Testis (tissue), 3 donors: ENCODE measurements around the gene GALNT14. TPM values are rescaled to one million over a fixed set of nuclear protein-coding genes. Genes with fewer than 3 reads are reported as not detected.

Experiments used
- DNase-seq: peaks from one replicate; pipeline ENCODE4 v3.0.0-alpha.2; 2019
- H3K27ac ChIP-seq, 2 donors: fragments of 200-600 bp; sonication (generic); one replicate each; pipeline ENCODE4 v1.5.1; 2019
- H3K27me3 ChIP-seq: fragments of 200-600 bp; sonication (generic); one replicate; pipeline ENCODE4 v1.5.1; 2019
- H3K36me3 ChIP-seq: fragments of 200-600 bp; sonication (generic); one replicate; pipeline ENCODE4 v1.5.1; 2017; ENCODE audit warnings: low read depth; ENCODE audit errors: missing control alignments
- H3K4me1 ChIP-seq: fragments of 200-600 bp; sonication (generic); one replicate; pipeline ENCODE4 v1.5.1; 2019
- H3K4me3 ChIP-seq, 2 donors: fragments of 200-600 bp; sonication (generic); one replicate each; pipeline ENCODE4 v1.5.1; 2017 to 2019
- H3K9me3 ChIP-seq: fragments of 200-600 bp; sonication (generic); one replicate; pipeline ENCODE4 v1.5.1; 2017
- POLR2A ChIP-seq: fragments of 450-650 bp; IDR thresholded peaks from one replicate; pipeline ENCODE4 v1.6.1; 2017; ENCODE audit warnings: antibody characterized with exemption, mild to moderate bottlenecking, moderate library complexity
- WGBS, 2 donors: methylation state at CpG; one replicate each; pipeline ENCODE4 v1.1.5; 2018; 5-methylcytosine and 5-hydroxymethylcytosine counted together
- intact Hi-C: fragments of 100-400 bp; cut with DNase I; formaldehyde crosslinking; loops from one replicate; pipeline ENCODE4 v1.15.1; 2023; ENCODE audit warnings: low total_unique reads
- polyA plus RNA-seq: library from polyadenylated mRNA; stranded (reverse); fragments of 350-450 nt; fragmentation: Illumina TruSeq; extraction: RNeasy Lipid Tissue Mini Kit (QIAGEN cat#74804); gene quantifications from one replicate; pipeline ENCODE4 v1.2.3, GENCODE V29; 2014; ENCODE audit warnings: low read depth, low replicate concordance; ENCODE audit not compliant: insufficient read depth
- total RNA-seq, 2 donors: library from RNA; depleted of rRNA; stranded (reverse); fragments of >200 nt; gene quantifications; one replicate each; pipeline ENCODE4 v1.2.3, GENCODE V29; 2016
- TF ChIP-seq, protein P1 (sequence below), 3 experiments: fragments of 450-650 bp in 2 of 3; fragments of 200-600 bp in 1 of 3; sonication (generic) in 1 of 3; IDR thresholded peaks; one replicate each; pipeline ENCODE4 v1.5.1; 2016 to 2019; ENCODE audit warnings: antibody characterized with exemption in 3 of 3, mild to moderate bottlenecking in 2 of 3, moderate library complexity in 1 of 3

The GALNT14 gene
- total and polyA plus RNA-seq, 3 donors from 2014 or later: 6.9 to 31.5 (median 11.6) TPM

DNA sequence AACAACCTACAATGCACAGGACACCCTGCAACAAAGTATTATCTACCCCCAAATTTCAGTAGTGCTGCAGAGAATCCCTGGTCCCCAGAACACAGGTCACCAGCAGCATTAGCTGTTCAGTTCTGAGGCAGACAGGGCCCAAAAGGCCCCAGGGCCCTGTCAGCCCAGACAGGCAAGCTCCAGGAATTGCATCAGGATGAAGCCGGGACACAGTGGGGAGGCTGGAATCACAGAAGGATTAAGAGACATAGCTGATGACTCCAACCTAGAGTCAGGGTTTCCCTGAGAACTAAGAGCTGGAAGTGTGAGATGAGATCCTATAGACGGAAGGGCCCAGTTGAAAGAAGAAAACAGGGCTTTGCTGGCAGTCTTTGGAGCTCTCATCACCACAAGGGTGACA lies 148.1 kb downstream of the GALNT14 start:
- Histone ChIP-seq H3K9me3 (no peaks in the 10 kb centered on the region), H3K27ac (no peak overlapping the region), H3K4me3 (no peak overlapping the region), H3K4me1 (peaks cover 5% of the 10 kb centered on the region), H3K36me3 (no peaks in the 10 kb centered on the region), H3K27me3 (no peaks in the 10 kb centered on the region)
- WGBS, 2 donors: 89 to 100% methylated on average over 2 of the region's 2 CpGs
- DNase-seq: no peak
- intact Hi-C loops: no loop called here
- TF ChIP-seq, protein P1, sequence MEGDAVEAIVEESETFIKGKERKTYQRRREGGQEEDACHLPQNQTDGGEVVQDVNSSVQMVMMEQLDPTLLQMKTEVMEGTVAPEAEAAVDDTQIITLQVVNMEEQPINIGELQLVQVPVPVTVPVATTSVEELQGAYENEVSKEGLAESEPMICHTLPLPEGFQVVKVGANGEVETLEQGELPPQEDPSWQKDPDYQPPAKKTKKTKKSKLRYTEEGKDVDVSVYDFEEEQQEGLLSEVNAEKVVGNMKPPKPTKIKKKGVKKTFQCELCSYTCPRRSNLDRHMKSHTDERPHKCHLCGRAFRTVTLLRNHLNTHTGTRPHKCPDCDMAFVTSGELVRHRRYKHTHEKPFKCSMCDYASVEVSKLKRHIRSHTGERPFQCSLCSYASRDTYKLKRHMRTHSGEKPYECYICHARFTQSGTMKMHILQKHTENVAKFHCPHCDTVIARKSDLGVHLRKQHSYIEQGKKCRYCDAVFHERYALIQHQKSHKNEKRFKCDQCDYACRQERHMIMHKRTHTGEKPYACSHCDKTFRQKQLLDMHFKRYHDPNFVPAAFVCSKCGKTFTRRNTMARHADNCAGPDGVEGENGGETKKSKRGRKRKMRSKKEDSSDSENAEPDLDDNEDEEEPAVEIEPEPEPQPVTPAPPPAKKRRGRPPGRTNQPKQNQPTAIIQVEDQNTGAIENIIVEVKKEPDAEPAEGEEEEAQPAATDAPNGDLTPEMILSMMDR (IDR thresholded peaks at IDR 0.05): no peak
- no peak for TF ChIP-seq POLR2A

DNA sequence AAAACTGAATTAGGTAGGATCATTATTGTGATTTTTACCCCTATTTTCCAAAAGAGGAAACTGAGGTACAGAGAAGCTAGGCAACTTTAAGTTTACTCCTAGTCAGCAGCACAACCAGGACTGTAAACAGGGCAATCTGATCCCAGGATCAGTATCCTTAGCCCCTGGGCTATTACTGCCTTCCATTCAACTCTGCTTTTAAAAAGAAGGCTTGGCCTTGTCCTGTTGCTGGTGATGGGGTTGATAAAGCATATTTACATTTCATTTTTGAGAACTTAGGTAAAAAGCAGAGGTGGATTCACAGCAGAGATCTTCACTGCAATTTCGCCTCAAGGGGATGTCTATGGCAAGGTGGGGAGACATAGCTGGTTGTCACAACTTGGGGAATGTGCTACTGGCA lies 148.5 kb downstream of the GALNT14 start:
- intact Hi-C loops: no loop called here
- H3K4me3 ChIP-seq: no peak overlapping the region
- TF ChIP-seq, protein P1 (IDR thresholded peaks at IDR 0.05): no peak
- no peak for TF ChIP-seq POLR2A
- no peaks in the 10 kb centered on the region for H3K27me3 ChIP-seq
- peaks cover 5% of the 10 kb centered on the region for H3K4me1 ChIP-seq
- no peaks in the 10 kb centered on the region for H3K9me3 ChIP-seq
- DNase-seq: no peak
- no peaks in the 10 kb centered on the region for H3K36me3 ChIP-seq
- 95 to 100% methylated on average over 1 of the region's 1 CpG for WGBS, 2 donors
- no peak overlapping the region for H3K27ac ChIP-seq

DNA sequence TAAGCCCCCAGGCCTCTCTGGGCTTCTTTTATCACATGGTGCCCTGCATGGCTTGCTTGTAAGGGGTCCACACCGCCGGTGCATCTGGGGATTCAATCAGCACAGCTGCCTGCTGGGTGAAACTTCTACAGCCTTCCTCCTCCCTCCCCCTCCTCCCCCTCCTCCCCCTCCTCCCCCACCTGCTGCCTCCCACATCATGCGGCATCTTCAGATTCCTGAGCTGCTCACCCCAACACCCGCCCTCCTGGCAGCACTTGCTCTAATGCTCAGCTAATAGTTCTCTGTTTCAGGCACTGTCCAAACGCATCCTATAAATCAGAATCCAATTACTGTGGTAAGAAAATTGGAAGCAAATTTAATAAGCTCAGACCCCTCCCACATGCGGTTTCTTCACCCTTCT lies 150.7 kb downstream of the GALNT14 start:
- Histone ChIP-seq H3K9me3 (no peaks in the 10 kb centered on the region), H3K4me1 (peaks cover 5% of the 10 kb centered on the region)
- intact Hi-C loops: no loop called here

GRCh38 chr2:30986231-30986580 lies 152.0 kb downstream of the GALNT14 start:
- TF ChIP-seq, protein P1 (IDR thresholded peaks at IDR 0.05): no peak
- no peak for TF ChIP-seq POLR2A
- intact Hi-C loops: no loop called here
- no peaks in the 10 kb centered on the region for H3K27me3 ChIP-seq
- H3K4me1 ChIP-seq: peaks cover 9% of the 10 kb centered on the region
- WGBS, 2 donors: 72 to 84% methylated on average over 5 of the region's 5 CpGs
- no peaks in the 10 kb centered on the region for H3K36me3 ChIP-seq
- no peak overlapping the region for H3K4me3 ChIP-seq
- H3K27ac ChIP-seq: no peak overlapping the region
- H3K9me3 ChIP-seq: no peaks in the 10 kb centered on the region
- no peak for DNase-seq

More for the DNA sequence above, 150.7 kb downstream of the GALNT14 start:
- H3K27ac ChIP-seq: no peak overlapping the region
- TF ChIP-seq, protein P1 (IDR thresholded peaks at IDR 0.05): no peak
- no peak for TF ChIP-seq POLR2A
- H3K36me3 ChIP-seq: no peaks in the 10 kb centered on the region
- WGBS, 2 donors: 52 to 66% methylated on average over 6 of the region's 6 CpGs
- DNase-seq: no peak
- no peak overlapping the region for H3K4me3 ChIP-seq
- H3K27me3 ChIP-seq: no peaks in the 10 kb centered on the region

GRCh38 chr2:30985493-30986230 lies 152.6 kb downstream of the GALNT14 start:
- no peak for DNase-seq
- intact Hi-C loops: no loop called here
- no peaks in the 10 kb centered on the region for H3K27me3 ChIP-seq
- H3K27ac ChIP-seq: no peak overlapping the region
- peaks cover 14% of the 10 kb centered on the region for H3K4me1 ChIP-seq
- 56 to 60% methylated on average over 9 of the region's 9 CpGs for WGBS, 2 donors
- no peak overlapping the region for H3K4me3 ChIP-seq
- H3K36me3 ChIP-seq: no peaks in the 10 kb centered on the region
- TF ChIP-seq, protein P1 (IDR thresholded peaks at IDR 0.05): no peak
- no peak for TF ChIP-seq POLR2A
- no peaks in the 10 kb centered on the region for H3K9me3 ChIP-seq
